SK-N-MC (cell line): ENCODE results near the gene HINT3.

ENCODE experiments used
- EZH2 ChIP-seq: fragments of 200-600 bp; sonication (generic); IDR thresholded peaks from one replicate; pipeline ENCODE4 v1.6.1; 2017; ENCODE audit warnings: antibody characterized with exemption
- POLR2AphosphoS5 ChIP-seq: IDR thresholded peaks from 2 replicates; pipeline ENCODE4 v1.6.1; 2012; ENCODE audit warnings: mild to moderate bottlenecking, low read depth, low read length, borderline replicate concordance

DNA sequence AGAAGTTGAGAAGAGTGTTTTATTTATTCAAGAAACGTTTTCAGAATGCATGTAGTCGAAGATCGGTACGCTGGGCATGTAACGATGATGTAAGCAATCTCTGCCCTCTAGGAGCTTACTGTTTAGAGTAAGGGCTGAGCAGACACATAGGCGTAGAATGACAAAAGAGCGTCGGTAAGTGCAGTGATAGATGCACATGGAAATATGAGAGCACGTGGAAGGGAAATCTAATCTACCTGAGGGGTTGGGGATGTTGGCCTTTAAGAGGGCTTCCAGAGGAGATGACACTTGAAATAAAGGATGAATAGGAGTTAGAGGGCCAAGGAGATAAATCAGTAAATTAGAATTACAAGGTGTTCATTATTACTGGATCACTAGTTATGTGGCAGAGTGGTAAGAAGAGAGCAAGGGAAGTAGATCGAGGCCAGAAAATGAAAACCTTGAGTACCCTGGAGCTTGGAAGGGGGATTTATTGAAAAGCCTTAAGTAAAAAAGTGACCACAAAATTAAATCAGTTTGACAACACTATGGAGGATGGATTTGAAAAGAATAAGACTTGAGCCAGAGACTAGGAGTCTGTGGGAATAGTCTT lies 30.6 kb downstream of the HINT3 start:
- TF ChIP-seq EZH2: no peak
- no peak for TF ChIP-seq POLR2AphosphoS5
